Islet of Langerhans (tissue), 1 donor: Measurements from ENCODE around the gene KRTAP4-3.
"Not testable (repeated sequence)": the region's sequence is repeated elsewhere in the genome, so short reads cannot be mapped to it uniquely, and the experiment has no call there.

ENCODE experiments used
- FAIRE-seq: peaks from one replicate; lab custom pipeline; 2011; peaks lifted over from hg19 to GRCh38; lab: Jason Lieb, UNC

KRTAP4-3 gene

GRCh38 chr17:41168121-41168520 lies at the start of gene KRTAP4-3:
KRTAP4-3 (minus strand) TSS chr17:41168221; CDS start chr17:41168172, 49 bp downstream.
- no peak for FAIRE-seq

GRCh38 chr17:41215681-41216080 lies 47.7 kb upstream of the KRTAP4-3 start:
- FAIRE-seq = no peak

- no peak for FAIRE-seq
Observed at GRCh38 chr17:41212524-41213169, 44.6 kb upstream of the KRTAP4-3 start.

GRCh38 chr17:41211845-41212466 lies 43.9 kb upstream of the KRTAP4-3 start:
- no peak for FAIRE-seq

GRCh38 chr17:41199421-41200078 lies 31.5 kb upstream of the KRTAP4-3 start:
- no peak for FAIRE-seq

GRCh38 chr17:41196068-41196467 lies 28.0 kb upstream of the KRTAP4-3 start:
- FAIRE-seq = no peak

GRCh38 chr17:41190328-41190727 lies 22.3 kb upstream of the KRTAP4-3 start:
- no peak for FAIRE-seq

- FAIRE-seq = not testable (repeated sequence)
Observed at GRCh38 chr17:41189837-41190318, 21.9 kb upstream of the KRTAP4-3 start, which contains the start of gene KRTAP9-1. KRTAP9-1 (plus strand) TSS chr17:41189887; CDS start chr17:41189887, 0 bp downstream.

GRCh38 chr17:41186872-41187271 lies 18.9 kb upstream of the KRTAP4-3 start:
- no peak for FAIRE-seq

- FAIRE-seq = no peak
Observed at GRCh38 chr17:41185001-41185400, 17.0 kb upstream of the KRTAP4-3 start.

GRCh38 chr17:41184480-41184961 lies 16.5 kb upstream of the KRTAP4-3 start, which contains the start of gene KRTAP4-1:
KRTAP4-1 (minus strand) TSS chr17:41184911; CDS start chr17:41184854, 57 bp downstream.
- FAIRE-seq = no peak

GRCh38 chr17:41178843-41179616 lies 11.0 kb upstream of the KRTAP4-3 start:
- no peak for FAIRE-seq

GRCh38 chr17:41178341-41178740 lies 10.3 kb upstream of the KRTAP4-3 start:
- FAIRE-seq = no peak

GRCh38 chr17:41177727-41178271 lies 9.8 kb upstream of the KRTAP4-3 start, which contains the start of gene KRTAP4-2:
KRTAP4-2 (minus strand) TSS chr17:41178221; CDS start chr17:41178164, 57 bp downstream.
- FAIRE-seq = no peak

GRCh38 chr17:41176744-41177387 lies 8.8 kb upstream of the KRTAP4-3 start:
- FAIRE-seq = no peak

GRCh38 chr17:41171886-41172285 lies 3.9 kb upstream of the KRTAP4-3 start:
- FAIRE-seq = no peak

GRCh38 chr17:41167561-41167960 lies 460 bp downstream of the KRTAP4-3 start:
- FAIRE-seq = no peak

- no peak for FAIRE-seq
Observed at GRCh38 chr17:41163828-41164227, 4.2 kb downstream of the KRTAP4-3 start.

GRCh38 chr17:41160648-41161047 lies 7.4 kb downstream of the KRTAP4-3 start, which contains the start of gene KRTAP4-4:
KRTAP4-4 (minus strand) TSS chr17:41160748; CDS start chr17:41160691, 57 bp downstream.
- FAIRE-seq = no peak

GRCh38 chr17:41160190-41160589 lies 7.8 kb downstream of the KRTAP4-3 start:
- not testable (repeated sequence) for FAIRE-seq

GRCh38 chr17:41153856-41154255 lies 14.2 kb downstream of the KRTAP4-3 start:
- FAIRE-seq = no peak
